ENCODE measurements around the gene PCDHA9.

The PCDHA9 gene

DNA sequence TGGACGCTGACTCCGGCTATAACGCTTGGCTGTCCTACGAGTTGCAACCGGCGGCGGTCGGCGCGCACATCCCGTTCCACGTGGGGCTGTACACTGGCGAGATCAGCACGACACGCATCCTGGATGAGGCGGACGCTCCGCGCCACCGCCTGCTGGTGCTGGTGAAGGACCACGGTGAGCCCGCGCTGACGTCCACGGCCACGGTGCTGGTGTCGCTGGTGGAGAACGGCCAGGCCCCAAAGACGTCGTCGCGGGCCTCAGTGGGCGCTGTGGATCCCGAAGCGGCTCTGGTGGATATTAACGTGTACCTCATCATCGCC is 29.0 kb downstream of the PCDHA9 start:
- DNase-seq = no peak

DNA sequence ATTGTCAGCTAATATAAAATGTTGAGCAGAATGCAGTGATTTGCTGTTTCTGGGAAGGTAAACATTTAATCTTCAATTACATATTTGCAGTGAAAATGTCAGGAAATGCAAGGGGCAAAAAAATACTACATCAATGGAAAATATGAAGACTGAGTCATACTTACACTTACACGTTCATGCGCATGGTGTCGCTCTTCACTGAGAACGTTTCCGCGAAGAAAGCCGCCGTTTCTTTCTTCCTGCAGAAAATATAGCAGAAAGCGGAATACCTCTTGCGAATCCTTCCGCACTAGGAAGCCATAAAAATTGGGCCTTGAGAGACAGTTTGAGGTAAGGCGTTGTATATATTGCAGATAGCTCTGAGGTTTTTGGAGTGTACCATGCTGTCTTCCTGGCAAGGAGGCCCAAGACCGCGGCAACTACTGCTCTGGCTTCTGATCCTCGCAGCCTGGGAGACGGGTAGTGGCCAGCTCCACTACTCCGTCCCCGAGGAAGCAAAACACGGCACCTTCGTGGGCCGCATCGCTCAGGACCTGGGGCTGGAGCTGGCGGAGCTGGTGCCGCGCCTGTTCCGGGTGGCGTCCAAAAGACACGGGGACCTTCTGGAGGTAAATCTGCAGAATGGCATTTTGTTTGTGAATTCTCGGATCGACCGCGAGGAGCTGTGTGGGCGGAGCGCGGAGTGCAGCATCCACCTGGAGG is 33.9 kb downstream of the PCDHA9 start, which contains the start of gene PCDHA13:
TSS of gene PCDHA13 (plus strand) at position 236 of the 702 bp plus-strand sequence. CDS start at position 381, 145 bp downstream.
- no peak for DNase-seq

DNA sequence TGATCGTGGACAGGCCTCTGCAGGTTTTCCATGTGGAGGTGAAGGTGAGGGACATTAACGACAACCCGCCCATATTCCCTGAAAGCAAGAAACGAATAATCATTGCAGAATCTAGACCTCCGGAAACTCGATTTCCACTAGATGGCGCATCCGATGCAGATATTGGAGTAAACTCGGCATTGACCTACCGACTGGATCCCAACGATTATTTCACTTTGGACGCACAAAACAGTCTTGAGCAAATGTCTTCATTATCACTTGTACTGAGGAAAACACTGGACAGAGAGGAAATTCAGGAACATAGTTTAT is 34.4 kb downstream of the PCDHA9 start:
- DNase-seq = no peak

DNA sequence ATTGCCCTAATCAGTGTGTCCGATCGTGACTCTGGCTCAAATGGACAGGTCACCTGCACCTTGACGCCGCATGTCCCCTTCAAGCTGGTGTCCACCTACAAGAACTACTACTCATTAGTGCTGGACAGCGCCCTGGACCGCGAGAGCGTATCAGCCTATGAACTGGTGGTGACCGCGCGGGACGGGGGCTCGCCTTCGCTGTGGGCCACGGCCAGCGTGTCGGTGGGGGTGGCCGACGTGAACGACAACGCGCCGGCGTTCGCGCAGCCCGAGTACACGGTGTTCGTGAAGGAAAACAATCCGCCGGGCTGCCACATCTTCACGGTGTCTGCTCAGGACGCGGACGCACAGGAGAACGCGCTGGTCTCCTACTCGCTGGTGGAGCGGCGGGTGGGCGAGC is 35.2 kb downstream of the PCDHA9 start:
- DNase-seq = no peak

DNA sequence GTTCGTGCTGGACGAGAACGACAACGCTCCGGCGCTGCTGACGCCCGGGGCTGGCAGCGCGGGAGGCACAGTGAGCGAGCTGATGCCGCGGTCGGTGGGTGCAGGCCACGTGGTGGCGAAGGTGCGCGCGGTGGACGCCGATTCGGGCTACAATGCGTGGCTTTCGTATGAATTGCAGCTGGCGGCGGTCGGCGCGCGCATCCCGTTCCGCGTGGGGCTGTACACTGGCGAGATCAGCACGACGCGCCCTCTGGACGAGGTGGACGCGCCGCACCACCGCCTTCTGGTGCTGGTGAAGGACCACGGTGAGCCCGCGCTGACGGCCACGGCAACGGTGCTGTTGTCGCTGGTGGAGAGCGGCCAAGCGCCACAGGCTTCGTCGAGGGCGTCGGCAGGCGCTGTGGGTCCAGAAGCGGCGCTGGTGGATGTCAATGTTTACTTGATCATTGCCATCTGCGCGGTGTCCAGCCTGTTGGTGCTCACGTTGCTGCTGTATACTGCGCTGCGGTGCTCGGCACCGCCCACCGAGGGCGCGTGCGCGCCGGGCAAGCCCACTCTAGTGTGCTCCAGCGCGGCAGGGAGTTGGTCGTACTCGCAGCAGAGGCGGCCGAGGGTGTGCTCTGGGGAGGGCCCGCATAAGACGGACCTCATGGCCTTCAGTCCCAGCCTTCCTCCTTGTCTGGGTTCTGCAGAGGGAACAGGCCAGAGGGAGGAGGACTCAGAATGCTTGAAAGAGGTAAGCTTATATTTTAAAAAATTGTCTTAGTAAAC is 35.9 kb downstream of the PCDHA9 start:
- DNase-seq = no peak
